Adipocyte (in vitro differentiated cells): ENCODE results near the gene KLF3.

Experiments used
- DNase-seq: peaks from one replicate; pipeline ENCODE4 v3.0.0-alpha.2; 2015; ENCODE audit warnings: low read depth
- H3K27me3 ChIP-seq: replicated peaks from 2 replicates; pipeline ENCODE4 v1.7.0; 2013; ENCODE audit warnings: mild to moderate bottlenecking, low read length, moderate library complexity; ENCODE audit not compliant: control insufficient read depth, insufficient read depth
- H3K36me3 ChIP-seq: 2 replicates; pipeline ENCODE4 v1.7.0; 2013; ENCODE audit warnings: low read length, mild to moderate bottlenecking, moderate library complexity; ENCODE audit not compliant: control insufficient read depth, insufficient read depth, severe bottlenecking
- H3K4me1 ChIP-seq: 2 replicates; pipeline ENCODE4 v1.7.0; 2013; ENCODE audit warnings: mild to moderate bottlenecking, low read length, moderate library complexity; ENCODE audit not compliant: control insufficient read depth, insufficient read depth
- H3K4me3 ChIP-seq: 2 replicates; pipeline ENCODE4 v1.7.0; 2013; ENCODE audit warnings: mild to moderate bottlenecking, low read length, moderate library complexity
- H3K9ac ChIP-seq: 2 replicates; pipeline ENCODE4 v1.7.0; 2013; ENCODE audit warnings: mild to moderate bottlenecking, low read length, moderate library complexity
- H3K9me3 ChIP-seq: 2 replicates; pipeline ENCODE4 v1.7.0; 2013; ENCODE audit warnings: mild to moderate bottlenecking, low read length, moderate library complexity; ENCODE audit not compliant: control insufficient read depth

The KLF3 gene

DNA sequence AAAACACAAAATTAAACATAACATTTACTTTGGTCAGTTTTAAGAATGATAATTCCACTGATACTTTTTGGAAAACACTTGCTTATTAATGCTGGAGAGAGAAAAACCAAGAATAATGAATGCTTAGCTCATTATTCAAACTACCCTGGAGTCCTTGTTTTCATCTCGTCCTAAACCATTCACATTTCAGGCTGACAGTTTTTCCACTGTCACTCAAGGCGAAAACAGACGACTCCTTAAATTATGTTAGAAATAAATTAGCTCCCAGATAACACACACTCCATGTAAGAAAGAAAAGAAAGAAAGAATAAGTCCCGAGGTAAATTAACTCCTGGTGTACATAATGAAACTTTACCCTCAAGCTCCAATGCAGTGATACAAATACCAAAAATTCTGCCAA lies 85.3 kb downstream of the KLF3 start:
- Histone ChIP-seq H3K9me3 (no peaks in the 10 kb centered on the region), H3K9ac (no peak overlapping the region), H3K27me3 (no peaks in the 10 kb centered on the region), H3K4me3 (no peak overlapping the region), H3K4me1 (peaks cover 21% of the 10 kb centered on the region), H3K36me3 (no peaks in the 10 kb centered on the region)
- DNase-seq, result no peak
